Stimulated activated CD4-positive, alpha-beta T cell treated with anti-CD3 and anti-CD28 coated beads, Interleukin-12 subunit alpha, Interleukin-12 subunit beta, amount 100 ng/mL, for 24 hours (primary cell): ENCODE measurements around the gene CERS6.
A peak's percentile ranks its signal among the peaks of the same experiment; 100 is the strongest.

ENCODE experiments used
- DNase-seq, 2 experiments: peaks; one replicate each; pipeline ENCODE4 v3.0.0-alpha.2; 2020; ENCODE audit warnings: low read depth in 2 of 2

CERS6 gene

GRCh38 chr2:168441214-168441872 lies 14.7 kb upstream of the CERS6 start:
- no peak for DNase-seq

GRCh38 chr2:168443818-168444217 lies 12.3 kb upstream of the CERS6 start:
- no peak for DNase-seq

DNA sequence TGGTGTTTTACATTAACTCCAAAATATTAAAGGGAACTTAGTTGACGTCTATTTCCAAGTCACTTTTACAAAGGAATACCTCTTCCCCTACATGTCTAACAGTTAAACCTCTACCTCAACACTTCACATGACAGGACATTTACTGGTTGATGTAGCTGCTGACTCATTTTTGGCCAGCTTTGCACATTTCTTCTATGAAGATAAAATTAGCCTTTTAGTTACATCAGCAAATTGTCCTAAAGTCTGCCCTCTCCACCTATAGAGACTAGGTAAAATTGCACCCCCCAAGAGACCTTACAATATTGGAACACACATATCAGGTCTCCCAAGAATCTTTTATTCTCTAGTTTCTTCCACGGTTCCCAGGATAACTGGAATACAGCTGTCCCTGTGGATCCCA lies 10.1 kb upstream of the CERS6 start:
- DNase-seq, result no peak

DNA sequence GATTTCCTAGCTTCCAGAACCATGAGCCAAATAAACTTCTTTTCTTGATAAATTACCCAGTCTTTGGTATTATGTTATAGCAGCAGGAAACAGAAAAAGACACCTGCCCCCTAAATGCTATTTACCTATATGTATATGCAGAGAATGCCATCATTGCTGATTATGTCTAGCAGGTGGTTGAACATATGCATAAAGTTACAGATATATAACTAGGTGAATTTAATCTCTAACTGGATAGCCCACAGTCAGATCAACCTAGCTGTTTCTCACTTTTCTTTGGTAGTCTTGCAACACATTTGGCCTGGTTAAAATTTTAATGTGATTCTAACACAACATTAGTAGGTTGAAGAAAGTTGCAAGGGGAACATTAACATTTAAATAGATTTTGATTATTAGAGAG lies 7.1 kb upstream of the CERS6 start:
- no peak for DNase-seq

GRCh38 chr2:168449419-168449818 lies 6.7 kb upstream of the CERS6 start:
- DNase-seq, result no peak

DNA sequence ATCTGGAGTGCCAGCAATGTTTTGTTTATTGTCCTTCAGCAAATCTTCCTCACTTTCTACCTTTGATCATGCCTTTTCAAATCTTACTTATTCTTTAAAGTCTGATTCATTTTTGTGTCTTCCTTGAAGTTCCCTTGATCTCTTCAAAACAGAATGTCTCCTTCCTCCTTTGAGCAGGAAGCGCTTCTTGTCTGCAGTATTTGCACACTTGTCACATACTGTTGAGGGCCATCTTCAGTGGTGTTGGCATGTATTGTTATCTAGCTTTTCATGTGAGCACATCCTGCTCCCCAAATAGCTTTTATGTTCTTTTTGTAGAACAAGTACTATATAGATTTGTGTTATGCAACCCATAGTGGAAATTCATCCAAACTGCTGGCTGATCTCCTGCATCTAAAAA lies 5.9 kb upstream of the CERS6 start:
- no peak for DNase-seq

DNA sequence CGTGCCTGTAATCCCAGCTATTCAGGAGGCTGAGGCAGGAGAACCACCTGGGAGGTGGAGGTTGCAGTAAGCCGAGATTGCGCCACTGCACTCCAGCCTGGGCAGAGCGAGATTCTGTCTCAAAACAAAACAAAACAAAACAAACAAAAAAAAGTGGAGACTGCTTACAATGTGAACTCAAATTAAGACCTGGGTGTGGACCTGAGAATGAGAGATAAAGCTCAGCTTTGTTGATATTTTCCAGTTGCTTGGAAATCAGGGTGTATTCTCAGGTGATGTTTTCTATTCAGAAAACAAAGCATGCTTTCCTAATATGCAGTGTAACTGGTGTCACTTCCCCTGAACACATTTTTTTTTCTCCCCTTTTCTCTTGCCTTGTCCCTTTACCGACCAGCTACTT lies 5.3 kb upstream of the CERS6 start:
- no peak for DNase-seq

DNA sequence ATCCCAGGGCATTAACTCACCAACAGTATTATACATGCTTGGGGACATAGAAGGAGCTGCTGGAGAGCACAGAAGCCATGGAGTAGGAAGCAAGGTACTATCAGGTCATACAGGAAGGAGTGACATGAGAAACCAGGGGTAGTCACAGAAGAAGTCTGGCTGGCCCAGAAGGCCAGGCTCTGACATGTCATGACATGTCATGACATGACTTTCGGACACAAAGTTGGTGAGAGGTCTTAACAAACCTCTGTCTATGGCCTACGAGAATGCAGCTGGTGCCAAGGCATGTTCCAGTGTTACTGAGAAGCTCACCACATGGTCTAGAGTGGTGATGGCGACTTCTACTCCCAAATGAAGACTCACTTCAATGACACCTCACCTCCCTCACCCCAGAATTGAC lies 3.3 kb upstream of the CERS6 start:
- no peak for DNase-seq

DNA sequence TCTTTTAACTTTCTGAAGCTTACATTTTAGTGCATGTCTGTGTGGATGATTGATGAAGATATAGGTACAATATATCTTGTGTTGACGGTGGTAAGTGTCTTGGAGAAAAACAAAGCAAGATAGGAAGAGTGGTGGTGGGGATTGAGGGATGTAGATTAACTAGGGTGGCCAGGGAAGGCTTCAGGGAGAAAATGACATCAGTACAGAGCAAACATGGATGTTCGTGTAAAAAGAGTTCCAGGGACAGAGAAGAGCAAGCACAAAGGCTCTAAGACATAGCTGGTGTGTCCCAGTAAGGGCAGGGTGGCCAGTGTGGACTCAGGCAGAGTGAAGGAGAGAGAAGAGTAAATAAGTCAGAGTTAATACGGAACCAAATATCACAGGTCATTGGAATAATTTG lies 2.7 kb upstream of the CERS6 start:
- DNase-seq, result no peak

GRCh38 chr2:168454737-168455644 lies 1.1 kb upstream of the CERS6 start:
- no peak for DNase-seq

- DNase-seq, result peak in 1 of 2 experiments; percentile 33
These were observed 583 bp downstream of the CERS6 start for GRCh38 chr2:168456521-168457189.

- DNase-seq, result no peak
These were observed 1.3 kb downstream of the CERS6 start for GRCh38 chr2:168457190-168457895.

DNA sequence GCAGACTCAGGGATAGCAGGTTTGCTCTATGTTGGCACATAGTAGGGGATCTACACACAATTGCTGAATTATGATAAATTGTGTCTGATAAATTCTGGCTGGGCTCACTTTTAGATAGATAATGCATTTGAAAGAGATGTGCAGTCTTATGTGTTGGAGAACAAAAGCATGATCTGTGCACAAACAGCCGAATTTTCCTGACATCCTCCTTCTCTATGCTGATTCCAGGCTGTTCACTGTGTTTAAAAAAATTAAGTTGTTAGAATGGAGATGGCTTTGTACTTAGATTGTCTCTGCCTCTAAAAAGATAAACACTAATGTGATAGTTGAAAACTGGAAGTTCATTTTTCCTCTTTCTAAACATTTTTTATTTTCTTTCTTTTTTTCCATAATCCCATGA lies 2.1 kb downstream of the CERS6 start:
- DNase-seq, result no peak

GRCh38 chr2:168459256-168459655 lies 3.2 kb downstream of the CERS6 start:
- no peak for DNase-seq

DNA sequence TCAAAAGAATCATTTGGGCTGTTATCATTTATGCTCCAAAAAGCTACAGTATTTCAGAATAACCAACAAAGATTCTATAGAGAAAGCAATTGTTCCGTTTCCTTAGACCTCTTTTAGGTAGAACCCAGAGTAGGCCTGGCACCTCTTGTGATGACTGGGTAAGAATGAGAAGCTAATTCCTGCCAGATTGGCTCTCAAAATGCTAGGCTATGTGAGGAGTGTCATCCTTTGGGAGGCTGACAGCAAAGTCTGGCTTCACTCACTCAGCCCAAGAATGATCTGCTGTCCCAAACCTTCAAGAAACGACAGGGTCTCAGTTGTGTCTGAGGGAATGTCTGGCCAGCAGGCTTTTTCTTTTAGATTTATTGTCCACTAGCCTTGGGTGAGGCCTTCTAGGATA lies 4.5 kb downstream of the CERS6 start:
- DNase-seq, result no peak

DNA sequence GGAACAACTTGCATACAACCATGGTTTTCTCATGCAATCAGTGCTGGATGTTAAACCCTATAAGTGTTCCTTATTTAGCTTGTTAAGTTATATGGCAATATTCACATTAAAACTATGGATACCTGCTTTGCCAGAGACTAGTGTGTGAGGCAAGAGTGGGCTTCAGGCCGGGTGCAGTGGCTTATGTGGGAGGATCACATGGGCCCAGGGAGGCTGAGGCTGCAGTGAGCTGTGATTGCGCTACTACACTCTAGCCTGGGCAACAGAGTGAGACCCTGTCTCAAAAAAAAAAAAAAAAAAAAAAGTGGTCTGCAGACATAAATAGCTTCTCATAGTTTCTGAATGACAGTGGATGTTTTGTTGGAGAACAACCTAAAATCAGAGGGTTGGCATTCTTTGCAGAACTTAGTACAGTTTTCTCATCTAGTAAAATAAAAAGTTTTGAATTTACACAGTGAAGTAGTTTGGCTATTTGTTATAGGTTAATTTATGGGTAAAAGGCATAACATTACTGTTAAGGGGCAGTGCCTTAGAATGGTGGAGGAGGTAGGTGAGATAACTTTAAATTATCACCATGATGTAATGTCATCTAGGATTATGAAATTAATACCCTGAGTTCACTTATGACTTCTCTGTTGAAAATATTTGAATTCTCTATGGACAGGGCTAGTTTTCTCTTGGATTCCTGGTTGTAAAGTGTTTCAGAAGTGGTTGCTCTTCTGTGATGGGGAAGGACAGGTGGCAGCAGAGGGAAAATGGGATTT lies 5.3 kb downstream of the CERS6 start:
- no peak for DNase-seq

DNA sequence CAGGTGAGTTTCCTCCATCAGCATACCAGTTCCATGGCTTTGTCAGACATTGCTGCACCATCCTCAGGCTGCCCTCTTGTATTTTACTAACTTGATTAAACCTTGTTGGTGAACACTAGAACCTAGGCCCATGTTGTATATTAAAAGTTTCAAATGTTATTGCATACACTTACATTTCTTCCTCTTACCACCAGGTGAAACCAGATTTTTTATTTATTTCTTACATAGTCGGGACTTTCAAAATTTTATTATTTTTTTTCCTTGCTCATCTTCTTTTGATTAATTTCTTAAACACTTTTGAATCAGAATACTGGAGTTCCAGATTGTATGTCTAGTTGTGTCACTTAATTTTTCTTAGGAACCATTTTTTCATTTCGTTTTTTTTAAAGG lies 5.9 kb downstream of the CERS6 start:
- DNase-seq, result no peak

DNA sequence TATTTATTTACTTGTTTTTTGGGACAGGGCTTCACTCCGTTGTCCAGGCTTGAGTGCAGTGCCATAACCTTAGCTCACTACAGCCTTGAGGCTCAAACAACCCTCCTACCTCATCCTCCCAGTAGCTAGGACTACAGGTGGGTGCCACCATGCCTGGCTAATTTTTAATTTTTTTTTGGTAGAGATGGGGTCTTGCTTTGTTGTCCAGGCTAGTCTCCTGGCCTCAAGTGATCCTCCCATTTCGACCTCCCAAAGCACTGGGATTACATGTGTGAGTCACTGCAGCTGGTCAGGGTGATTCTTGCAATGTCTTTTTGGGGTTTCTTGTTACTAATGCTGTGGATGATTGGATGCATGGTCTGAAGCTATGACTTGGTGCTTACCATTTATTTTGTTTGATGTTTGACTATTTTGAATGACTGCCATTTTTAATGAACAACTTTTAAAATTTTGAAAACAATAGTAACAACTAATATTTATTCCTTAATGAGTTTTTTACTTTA lies 6.5 kb downstream of the CERS6 start:
- no peak for DNase-seq

DNA sequence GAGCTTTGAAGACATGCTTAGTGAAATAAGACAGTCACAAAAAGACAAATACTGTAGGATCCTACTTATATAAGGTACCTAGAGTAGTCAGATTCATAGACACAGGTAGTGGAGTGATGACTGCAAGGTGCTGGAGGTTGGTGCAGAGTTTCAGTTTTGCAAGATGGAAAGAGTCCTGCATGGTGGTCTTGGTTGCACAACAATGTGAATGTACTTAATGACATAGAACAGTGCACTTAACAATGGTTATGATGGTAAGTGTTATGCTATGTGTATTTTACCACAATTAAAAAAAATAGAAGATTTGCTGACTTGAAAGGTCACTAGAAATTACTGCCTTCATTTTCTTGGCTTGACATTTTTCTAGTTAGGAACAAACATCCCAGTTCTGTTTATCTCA lies 9.5 kb downstream of the CERS6 start:
- DNase-seq, result no peak

GRCh38 chr2:168466190-168466737 lies 10.2 kb downstream of the CERS6 start:
- DNase-seq, result no peak
